ENCODE results near the gene VMAC.

DNA sequence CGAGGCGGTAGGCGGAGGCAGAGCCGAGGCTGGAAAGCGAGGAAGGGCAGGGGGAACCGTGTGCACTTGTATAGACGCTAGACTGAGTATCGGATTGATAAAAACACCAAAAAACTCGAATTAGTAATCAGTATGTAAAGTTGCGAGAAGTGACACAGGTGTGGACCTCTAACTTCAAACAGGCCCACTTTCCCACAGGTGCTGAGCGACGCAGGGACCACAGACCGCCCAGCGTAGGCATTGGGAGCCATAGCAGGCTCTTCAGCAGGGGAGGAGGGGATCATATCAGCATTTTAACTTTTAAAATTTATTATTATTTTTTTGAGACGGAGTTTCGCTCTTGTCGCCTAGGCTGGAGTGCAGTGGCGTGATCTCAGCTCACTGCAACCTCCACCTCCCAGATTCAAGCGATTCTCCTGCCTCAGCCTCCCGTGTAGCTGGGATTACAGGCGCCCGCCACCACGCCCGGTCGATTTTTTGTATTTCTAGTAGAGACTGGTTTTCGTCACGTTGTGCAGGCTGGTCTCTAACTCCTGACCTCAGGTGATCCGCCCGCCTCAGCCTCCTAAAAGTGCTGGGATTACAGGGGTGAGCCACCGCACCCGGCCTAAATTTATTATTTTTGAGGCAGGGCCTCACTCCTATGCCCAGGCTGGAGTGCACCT, 574 bp downstream of the VMAC start:
- TF ChIP-seq, protein P1, sequence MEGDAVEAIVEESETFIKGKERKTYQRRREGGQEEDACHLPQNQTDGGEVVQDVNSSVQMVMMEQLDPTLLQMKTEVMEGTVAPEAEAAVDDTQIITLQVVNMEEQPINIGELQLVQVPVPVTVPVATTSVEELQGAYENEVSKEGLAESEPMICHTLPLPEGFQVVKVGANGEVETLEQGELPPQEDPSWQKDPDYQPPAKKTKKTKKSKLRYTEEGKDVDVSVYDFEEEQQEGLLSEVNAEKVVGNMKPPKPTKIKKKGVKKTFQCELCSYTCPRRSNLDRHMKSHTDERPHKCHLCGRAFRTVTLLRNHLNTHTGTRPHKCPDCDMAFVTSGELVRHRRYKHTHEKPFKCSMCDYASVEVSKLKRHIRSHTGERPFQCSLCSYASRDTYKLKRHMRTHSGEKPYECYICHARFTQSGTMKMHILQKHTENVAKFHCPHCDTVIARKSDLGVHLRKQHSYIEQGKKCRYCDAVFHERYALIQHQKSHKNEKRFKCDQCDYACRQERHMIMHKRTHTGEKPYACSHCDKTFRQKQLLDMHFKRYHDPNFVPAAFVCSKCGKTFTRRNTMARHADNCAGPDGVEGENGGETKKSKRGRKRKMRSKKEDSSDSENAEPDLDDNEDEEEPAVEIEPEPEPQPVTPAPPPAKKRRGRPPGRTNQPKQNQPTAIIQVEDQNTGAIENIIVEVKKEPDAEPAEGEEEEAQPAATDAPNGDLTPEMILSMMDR (IDR thresholded peaks at IDR 0.05): no peak
- no peak for TF ChIP-seq POLR2AphosphoS5 (IDR thresholded peaks at IDR 0.05)
- no peak for TF ChIP-seq POLR2A (IDR thresholded peaks at IDR 0.05)

Data from stomach (tissue), 4 donors.